ENCODE results near the gene CERCAM.
"Not testable (repeated sequence)": the region's sequence is repeated elsewhere in the genome, so short reads cannot be mapped to it uniquely, and the experiment has no call there.

- TF ChIP-seq POLR2A, CTCF (IDR thresholded peaks at IDR 0.05): not testable (repeated sequence)
These were observed 6.9 kb upstream of the CERCAM start for GRCh38 chr9:128413728-128414127.

All from uterus (tissue), 2 donors.